HG03045 (cell line): ENCODE results near the gene LRRN2.
"Not testable (repeated sequence)": the region's sequence is repeated elsewhere in the genome, so short reads cannot be mapped to it uniquely, and the experiment has no call there.

Source experiments
- ATAC-seq: cut with Tn5 transposase; IDR thresholded peaks from one replicate; pipeline ENCODE4 v1.9.1; 2021; ENCODE audit warnings: mild to moderate bottlenecking, moderate library complexity; ENCODE audit not compliant: unreplicated experiment

Gene LRRN2

DNA sequence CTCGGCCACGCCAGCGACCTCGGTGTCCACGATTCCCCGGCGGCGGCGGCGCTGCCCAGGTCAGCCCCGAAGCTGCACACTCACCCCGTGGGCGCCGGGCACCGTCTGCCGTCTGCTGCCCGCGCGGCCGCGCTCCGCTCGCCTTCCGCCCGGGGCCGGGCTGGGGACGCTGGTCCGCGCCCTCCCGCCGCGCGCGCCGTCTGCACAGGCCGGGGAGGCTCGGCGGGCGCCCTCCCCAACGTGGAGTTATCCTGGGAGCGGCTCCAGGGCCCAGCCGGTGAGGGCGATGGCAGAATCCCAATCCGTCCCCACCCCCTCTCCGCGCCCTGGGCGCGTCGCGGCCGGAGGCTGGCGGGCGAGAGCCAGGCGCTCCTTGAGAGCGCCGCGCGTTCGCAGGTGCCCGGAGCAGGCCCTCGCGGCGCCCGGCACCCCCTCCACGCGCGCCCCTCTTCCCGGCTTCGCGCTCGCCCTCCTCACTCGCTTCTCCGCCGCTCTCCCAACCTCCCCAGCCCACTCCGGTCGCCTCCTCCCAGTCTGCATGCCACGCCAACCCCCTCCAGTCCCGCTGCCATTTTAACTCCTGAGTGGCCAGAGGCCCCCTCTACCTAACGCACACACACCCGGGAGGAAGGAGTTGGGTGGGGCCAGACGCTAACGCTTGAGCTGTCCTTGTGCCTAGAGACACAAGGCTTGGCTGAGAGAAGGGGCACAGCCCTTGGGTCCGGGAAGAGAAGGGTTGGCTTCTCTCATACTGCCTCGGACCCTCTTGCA, at the start of gene LRRN2:
Gene LRRN2 (minus strand): TSS at position 503 of the 771 bp plus-strand sequence. CDS start 65,746 bp downstream, outside the sequence.
- ATAC-seq: no peak

DNA sequence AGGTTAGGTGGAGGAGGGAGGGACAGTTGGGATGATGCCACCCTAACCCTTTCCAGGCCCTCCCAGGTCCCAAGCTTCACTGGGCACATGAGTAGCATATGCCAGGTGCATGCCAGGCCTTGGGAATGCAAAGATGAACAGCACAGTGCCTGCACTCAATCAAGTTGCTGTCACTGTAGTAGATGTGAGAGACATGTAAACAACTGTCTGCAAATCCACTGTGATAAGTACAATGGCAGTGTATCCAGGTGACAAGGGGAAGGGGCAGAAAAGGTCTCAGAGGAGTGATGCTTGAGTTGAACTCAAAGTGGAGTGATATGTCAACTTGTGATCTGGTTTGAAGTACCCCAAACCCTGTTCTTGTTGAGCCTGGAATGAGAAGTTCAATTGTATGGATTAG, 49.5 kb upstream of the LRRN2 start:
- ATAC-seq: no peak

DNA sequence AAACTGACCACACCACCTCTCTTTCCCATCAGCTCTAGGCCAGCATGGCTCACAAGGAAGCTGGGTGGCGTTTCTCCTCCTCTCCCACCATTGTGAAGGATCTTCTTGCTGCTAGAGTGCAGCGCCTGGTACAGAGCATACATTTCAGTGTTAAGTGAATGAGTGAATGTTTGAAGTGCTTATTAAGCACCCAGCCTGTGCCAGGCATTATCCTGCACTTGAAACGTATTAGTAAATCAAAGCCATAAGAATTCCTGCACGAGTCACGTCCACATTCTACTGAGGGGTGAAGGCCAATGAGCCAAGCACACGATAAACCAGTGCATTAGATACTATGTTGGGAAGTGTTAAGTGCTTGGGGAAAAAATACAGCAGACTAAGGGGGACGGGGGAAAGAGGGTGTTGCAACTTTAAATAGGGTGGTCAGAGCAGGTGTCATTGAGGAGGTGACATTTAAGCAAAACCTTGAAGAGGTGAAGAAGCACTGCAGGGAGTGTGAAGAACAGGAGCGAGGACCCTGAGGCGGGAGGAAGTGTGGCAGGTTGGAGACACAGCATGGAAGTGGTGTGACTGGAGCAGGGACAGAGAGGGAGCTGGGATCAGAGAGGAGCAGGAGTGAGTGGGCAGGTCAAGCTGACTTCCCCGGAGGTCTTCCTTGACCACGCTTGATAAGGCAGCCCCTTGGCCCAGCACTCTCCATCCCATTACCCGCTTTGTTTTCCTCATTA, 48.5 kb upstream of the LRRN2 start:
- ATAC-seq: no peak

DNA sequence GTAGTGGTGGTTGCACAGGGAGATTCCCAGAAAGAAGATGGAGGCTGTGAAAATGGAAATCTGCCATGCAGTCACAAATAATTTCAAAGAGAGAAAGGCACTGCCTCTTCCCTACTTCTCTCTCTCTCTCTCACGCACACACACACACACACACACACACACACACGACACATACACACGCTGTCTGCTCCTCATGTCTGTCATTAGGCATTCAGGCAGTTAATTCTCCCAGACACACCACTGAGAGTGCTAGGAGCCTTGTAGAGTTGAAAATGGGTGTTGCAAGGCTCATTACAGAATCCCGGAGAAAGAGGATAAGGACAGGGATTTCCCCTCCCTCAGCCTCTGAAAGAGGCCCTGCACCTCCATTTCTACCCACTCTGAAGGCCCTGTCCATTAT, 47.8 kb upstream of the LRRN2 start:
- no peak for ATAC-seq

DNA sequence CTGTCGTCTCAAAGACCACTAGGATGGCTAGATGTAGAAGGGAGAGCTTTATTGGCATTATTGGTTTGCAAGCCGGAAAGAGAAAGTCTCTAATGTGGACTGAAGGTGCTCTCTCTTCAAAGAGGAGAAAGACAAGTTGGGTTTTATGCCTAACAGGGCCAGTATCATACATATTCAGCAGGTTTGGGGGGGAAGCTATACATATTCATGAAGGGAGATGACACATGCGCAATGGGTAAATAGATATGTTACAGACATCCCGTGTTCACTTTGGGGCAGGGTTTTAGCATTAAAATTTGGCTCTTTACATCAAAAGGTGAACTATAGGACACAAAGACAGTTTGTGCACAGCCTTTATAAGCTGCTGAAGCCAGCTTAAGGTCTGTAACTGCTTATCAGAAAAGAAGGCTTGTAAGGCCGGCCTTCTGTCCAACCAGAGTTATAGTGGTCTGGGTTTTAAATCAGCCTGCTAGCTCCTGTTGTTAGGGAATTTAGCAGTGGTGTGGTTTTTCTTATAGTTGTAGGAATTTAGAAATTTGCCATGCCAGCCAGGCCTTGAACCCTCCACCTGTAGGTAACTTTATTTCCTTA, 46.5 kb upstream of the LRRN2 start:
- ATAC-seq: no peak

DNA sequence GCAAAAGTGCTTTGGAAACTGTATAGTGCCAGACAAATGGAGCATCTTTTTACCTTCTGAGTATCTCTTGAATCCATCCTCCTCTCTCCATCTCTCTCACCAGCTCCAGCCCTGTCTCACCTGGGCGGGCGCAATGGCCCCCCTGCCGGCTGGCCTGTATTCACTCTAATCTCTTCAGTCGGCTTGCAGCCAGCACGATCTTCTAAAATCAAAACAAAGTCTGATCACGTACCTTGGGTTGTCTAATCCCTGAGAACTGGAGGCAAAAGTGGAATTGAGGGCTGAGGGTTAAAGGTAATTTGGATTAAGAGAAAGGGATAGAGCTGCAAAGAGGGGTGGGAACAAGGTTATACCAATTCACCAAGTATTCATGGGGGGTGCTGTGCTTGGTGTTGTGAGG, 46.0 kb upstream of the LRRN2 start:
- ATAC-seq: no peak

DNA sequence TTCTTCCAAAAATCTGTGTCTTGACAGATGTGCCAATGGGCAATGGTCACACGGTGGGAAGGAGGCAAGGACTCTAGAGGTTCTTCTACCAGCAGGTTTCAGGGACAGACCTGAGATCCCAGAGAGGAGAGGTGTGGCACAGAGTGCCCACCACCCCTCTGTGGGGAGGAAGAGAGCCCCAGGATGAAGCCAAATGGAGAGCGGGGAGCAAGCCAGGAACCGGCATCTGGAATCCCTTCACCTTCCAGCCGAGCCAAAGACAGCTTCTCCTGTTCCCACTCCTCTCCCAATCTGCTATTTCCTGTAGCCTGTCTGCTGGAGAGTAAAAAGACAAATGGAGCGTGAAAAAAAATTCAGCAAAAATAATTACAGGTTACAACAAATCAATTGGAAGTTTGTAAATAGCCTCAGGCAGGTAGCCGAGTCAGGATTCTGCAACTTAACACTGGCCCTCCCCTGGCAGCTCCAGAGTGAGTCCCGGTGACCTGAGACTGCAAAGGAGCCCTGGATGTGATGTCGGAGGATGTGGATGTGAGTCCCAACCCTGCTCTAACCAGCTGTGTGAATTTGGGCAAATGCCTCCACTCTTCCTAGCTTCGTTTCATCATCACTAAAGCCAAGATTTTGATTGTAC, 45.4 kb upstream of the LRRN2 start:
- ATAC-seq: no peak

DNA sequence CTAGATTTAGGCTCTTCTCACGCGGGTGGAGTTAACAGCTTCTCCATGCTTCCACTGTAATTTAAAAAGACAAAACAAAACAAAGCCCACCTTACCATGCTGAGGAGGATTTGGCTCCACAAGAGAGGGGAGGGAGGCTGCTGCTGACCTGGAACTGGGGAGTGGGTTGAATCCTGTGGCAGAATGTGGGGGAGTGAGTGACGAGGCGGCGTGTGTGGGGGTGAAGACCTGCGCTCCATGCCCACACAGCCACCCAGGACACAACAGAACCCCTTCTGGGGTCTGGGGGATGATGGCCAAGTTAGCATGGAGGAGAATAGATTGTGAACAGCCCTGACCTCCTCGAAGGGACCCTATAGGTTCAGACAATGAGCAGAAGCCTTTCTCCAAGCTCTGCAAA, 44.0 kb upstream of the LRRN2 start:
- no peak for ATAC-seq

DNA sequence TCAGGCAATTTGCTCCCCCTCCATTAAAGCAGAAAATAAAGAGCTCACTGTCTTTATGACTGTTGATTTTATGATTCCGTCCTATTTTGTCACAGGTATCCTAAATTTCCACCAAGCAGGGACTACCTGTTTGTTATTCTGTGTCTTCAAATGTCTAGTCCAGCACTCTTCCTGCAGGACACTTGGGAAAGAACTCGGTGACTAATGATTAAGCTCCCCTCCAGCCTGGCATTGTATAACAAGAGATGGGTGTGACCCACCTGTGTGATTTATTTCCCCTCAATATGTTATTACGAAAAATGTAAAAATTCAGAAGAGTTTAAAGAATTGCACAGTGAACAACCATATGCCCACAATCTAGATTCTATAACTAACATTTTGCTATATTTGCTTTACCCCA, 42.9 kb upstream of the LRRN2 start:
- no peak for ATAC-seq

DNA sequence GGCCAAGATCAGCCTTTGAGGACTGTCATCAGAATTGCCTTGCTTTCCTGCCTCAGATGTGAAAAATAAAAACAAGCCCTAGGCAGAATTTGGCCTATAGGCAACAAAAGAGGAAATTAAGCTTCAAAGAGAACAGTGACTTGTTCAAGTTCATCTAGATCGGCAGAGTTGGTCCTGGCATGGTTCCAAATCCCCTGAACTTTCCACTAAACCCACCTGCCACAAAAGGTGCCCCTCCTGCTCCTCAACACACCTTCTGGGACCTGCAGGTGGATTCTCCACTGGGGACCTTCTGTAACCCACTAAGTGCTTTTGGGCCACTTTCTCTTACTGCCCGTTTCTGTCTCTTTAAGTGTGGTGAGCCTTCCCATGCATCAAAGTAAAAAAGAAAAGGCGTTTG, 42.5 kb upstream of the LRRN2 start:
- no peak for ATAC-seq

DNA sequence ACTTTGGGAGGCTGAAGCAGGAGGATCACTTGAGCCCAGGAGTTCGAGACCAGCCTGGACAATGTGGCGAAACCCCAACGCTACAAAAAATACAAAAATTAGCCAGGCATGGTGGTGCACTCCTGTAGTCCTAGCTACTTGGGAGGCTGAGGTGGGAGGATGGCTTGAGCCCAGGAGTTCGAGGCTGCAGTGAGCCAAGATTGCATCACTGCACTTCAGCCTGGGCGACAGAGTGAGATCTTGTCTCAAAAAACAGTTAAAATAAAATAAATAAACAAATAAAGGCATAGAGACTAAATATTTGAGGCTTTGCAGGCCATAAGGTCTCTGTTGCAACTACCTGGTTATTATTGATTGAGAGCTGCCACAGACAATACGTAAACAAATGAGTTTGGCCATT, 41.9 kb upstream of the LRRN2 start:
- ATAC-seq: not testable (repeated sequence)

DNA sequence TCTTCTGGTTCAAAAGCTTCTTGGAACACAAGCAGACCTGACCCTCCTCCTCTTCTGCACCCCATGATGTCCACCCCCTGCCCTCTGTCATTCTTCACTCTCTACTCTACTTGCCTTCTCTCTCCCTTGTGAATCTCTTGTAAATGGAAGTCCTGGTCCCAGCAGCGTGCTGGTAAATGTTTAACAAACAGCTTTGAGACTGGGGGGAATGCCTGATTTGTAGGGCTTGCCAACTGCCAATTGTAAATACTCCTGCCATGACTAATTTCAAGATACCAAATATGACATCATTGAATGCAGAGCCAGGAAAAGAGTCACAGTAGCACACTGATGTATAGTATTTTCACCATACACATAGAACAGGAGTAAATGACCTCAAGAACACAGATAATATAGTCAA, 40.9 kb upstream of the LRRN2 start:
- ATAC-seq: no peak

DNA sequence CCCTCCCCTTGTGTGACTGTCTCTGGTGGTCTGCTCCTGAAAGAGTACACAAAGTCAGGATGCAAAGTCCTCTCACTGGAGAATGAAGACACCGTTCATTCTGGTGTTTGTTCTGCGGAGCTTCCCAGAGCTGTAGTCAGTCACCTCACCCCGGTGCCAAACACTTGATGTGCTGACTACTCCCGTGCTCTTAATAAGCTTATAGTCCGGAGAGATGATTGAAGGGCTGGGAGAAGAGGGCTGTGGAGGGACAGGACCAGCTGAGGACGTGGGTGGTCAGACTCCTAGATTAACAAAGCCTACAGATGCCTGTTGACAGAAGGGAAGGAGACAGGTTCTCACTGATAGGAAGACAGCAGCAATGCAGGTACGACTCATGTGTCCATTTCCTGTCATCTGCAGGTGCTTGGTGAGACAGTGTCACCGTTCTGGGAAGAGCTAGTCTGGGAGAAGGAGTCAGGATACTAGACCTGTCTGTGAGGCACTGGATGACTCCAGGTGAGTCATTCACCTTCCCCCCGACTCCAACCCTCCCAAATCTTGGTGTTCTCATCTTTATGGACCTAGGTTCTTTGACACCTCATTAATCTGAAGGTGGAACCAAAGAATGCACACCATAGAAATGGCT, 40.4 kb upstream of the LRRN2 start:
- no peak for ATAC-seq

DNA sequence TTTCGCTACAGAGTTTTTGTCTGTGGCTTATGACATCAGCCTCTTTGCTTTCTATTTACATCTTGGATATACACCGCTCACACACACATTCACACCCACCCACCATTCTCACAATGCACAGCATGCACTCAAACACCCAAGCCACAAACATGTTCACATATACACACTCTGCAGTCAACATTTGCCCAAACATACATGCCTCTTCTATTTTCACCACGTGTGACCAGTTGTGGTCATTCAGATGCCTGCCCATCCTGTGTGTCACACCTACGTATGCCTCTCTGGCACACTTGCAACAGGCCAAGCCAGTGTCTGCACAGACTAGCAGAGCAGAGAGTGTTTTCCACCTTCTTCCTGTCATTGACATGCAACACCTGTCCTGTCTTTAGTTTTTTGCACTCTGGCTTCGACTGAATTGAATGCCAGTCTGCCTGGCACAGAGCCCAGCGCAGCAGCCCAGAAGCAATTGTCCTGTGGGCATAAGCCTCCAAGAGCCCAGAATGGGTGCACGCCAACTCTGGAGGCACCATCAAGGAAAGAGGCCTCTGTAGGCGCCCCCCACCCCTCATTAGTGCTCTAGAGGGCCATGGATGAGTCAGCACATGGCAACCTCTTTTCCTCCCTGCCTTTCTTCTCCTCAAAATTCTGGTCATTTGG, 37.7 kb upstream of the LRRN2 start:
- ATAC-seq: no peak

DNA sequence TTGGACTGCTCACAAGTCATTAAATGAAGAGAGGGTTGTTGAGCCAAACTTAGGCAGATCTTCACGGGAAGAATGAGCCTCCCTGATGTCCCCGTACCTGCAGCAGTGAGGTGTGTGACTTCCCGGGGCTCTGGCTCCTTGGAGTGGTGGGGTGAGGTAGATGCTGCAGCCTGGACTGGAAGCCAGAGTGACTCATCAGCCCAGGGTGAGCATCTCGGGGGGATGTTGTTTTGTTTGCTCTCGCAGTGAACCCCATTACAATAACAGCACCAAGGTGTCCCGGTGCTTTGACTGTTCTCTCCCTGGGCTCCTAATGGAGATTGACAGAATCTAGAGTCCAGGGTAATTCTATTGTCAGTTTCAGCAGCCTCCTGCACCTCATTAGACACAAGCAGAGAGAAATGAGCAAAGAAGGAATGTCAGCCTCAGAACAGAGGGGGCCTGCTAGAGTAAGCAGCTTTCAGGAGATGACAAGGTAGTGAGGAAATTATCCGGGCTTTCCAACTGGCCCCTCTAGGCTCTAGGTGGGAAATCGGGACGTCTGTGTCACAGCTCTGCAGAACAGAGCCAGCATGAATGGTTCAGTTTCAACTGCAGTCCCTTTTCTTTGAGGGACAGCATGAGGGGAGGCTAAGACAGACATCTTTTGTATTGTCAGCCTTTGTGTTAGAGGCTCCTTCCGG, 36.0 kb upstream of the LRRN2 start:
- no peak for ATAC-seq

DNA sequence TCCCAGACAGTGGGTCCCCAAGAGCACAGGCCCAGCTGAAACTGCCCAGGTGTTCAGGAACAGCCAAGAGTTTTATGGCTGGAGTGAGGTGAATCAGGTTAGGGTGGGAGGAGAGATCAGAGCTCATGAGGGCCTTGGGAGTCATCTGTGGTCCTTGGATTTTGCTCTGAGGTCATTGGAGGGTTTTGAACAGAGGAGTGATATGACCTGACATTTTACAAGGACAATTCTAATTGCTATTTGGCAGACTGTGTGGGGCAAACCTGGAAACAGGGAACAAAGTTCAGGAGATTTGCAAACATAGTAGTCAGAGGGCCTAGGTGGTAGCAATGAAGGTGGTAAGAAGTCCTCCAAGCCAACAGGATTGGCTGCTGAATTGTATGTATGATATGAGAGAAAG, 31.1 kb upstream of the LRRN2 start:
- ATAC-seq: no peak

DNA sequence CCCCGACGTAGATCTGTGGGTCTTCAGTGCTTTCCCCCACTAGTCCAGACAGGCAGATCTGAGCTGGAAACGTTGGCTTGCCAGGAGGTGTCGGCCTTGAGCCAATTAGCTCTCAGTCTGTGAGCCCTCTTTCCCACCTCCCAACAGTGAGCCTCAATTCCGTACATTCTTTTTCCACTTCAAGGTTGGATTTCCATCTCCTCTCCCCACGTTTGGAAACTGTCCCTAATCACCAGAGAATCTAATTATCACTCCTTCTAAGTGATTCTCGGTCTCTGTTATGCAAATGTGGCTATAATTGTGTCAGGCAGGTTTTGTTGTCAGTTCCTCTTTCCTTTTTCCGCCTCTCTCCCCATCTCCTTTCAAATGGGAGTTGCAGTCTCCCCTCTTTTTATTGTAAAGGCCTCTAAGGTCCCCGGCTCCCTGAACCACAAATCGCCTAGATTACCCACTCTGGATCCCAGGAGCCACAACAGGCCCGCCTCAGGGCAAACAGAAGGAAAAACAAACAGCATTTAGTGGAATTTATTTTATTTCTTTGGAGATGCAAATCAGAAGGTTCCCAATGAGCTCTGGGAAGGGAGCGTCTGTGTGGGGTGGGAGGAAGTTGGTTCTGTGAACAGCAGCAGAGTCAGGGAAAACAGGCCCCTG, 29.4 kb upstream of the LRRN2 start:
- peak; percentile 58 for ATAC-seq

DNA sequence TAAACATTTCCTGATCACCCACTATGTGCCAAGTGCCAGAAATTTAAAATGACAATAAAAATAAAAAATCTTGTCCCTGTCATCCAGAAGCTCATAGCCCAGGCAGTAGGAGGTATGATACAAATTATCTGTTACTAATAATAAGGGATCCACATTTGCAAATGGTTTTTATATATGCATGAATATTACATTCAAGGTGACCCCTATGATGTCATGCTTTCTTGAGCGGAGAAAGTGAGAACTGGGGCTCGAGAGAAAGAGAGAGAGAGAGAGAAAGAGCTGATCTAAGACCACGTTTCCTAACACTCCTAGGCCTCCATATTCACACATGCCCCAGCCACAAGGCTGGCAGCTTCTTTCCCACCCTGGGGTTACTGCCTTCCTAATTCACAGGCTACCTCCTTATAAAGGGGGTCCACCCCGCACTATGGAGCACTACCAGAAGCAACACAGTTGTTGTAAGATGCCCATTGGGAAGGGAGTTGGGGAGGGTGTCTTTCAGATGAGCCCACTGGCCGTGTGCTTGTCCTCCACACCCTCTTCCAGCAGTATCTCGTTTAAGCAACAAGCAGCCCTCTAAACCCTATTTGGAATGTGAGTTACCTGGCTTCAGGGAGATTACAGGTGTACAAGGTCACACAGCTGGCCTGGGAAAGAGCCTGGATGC, 28.8 kb upstream of the LRRN2 start:
- ATAC-seq: no peak

DNA sequence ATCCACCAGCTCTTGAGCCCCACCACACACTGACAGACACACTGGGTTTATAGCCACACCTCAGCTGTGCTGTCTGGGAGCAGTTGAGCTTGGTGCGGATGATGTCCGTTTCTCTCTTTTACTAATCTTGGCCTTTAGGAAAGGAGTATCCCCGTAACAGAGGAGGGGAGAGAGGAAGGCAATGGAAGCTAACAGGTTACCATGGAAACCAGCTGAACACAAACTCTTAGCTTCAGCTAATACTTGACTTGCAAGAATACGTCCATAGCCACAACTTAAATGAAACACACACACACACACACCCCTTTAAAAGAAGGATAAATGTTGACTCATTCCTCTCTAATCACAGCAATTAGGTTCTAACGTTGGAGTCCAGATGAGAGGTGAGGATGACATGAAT, 28.0 kb upstream of the LRRN2 start:
- no peak for ATAC-seq
